Activated CD8-positive, alpha-beta T cell treated with anti-CD3 and anti-CD28 coated beads for 36 hours (primary cell): Measurements from ENCODE around the gene FOXP2. TPM values are rescaled to one million over a fixed set of nuclear protein-coding genes. Genes with fewer than 3 reads are reported as not detected.

Experiments
- ATAC-seq: fragments of 200-7000 bp; cut with Tn5 transposase; one replicate; pipeline ENCODE4 v1.10.0; 2021; ENCODE audit warnings: mild to moderate bottlenecking, moderate library complexity
- CTCF ChIA-PET: fragments of 350-600 bp; sonication (Branson Sonifier 250); formaldehyde crosslinking; loops from one replicate; lab custom pipeline; 2021; ENCODE audit warnings: antibody characterized with exemption; lab: Charles Lee
- POLR2A ChIA-PET: fragments of 350-600 bp; sonication (Branson Sonifier 250); formaldehyde crosslinking; loops from one replicate; lab custom pipeline; 2021; ENCODE audit warnings: antibody characterized with exemption; lab: Charles Lee
- DNase-seq: peaks from one replicate; pipeline ENCODE4 v3.0.0-alpha.2; 2020
- H3K27ac Mint-ChIP-seq: one replicate; pipeline ENCODE4 v1.8.0; 2021; ENCODE audit warnings: mild to moderate bottlenecking, mixed read lengths
- H3K27me3 Mint-ChIP-seq: one replicate; pipeline ENCODE4 v1.8.0; 2021; ENCODE audit warnings: mixed read lengths
- H3K36me3 Mint-ChIP-seq: one replicate; pipeline ENCODE4 v1.8.0; 2021; ENCODE audit warnings: low read depth, mixed read lengths
- H3K4me1 Mint-ChIP-seq: one replicate; pipeline ENCODE4 v1.8.0; 2021; ENCODE audit warnings: low read depth, mixed read lengths
- H3K4me3 Mint-ChIP-seq: one replicate; pipeline ENCODE4 v1.8.0; 2021; ENCODE audit warnings: mild to moderate bottlenecking, moderate library complexity, mixed read lengths
- H3K9me3 Mint-ChIP-seq: one replicate; pipeline ENCODE4 v1.8.0; 2021; ENCODE audit warnings: mixed read lengths
- intact Hi-C: fragments of 100-400 bp; cut with micrococcal nuclease; formaldehyde crosslinking; loops from one replicate; pipeline ENCODE4 v1.10.0; 2022
- total RNA-seq, 2 experiments: library from RNA; stranded (reverse); gene quantifications; one replicate each; pipeline ENCODE4 v1.2.3, GENCODE V29; 2021
- TF ChIP-seq, protein P1 (sequence below): fragments of 200-600 bp; IDR thresholded peaks from one replicate; pipeline ENCODE4 v1.8.0; 2022; ENCODE audit warnings: antibody characterized with exemption, mild to moderate bottlenecking

Gene FOXP2
- total RNA-seq, 2 experiments from 2014 or later, result not detected

DNA sequence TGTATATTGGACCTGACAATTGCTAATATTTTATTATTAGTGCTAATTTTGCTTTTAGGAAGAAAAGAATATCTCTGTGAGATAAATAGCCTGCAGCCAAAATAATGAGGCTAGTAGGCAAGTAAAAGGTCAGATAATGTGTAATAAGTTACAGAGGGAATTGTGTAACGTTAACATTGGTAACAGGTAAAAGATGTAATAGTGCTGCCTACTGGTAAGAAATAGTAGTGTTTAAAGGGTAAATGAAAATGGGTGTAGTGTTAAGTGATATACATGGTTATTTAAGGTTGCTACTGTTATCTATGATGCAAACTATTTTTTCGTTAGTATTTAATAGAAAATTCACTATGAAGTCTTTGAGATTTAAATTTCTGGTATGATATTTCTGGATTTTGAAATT, 9.2 kb upstream of the FOXP2 start:
- ATAC-seq, result no peak
- H3K4me3 Mint-ChIP-seq, result no peak overlapping the region
- H3K27me3 Mint-ChIP-seq, result no peaks in the 10 kb centered on the region
- POLR2A ChIA-PET, result no interaction called here
- no peaks in the 10 kb centered on the region for H3K9me3 Mint-ChIP-seq
- TF ChIP-seq, protein P1, sequence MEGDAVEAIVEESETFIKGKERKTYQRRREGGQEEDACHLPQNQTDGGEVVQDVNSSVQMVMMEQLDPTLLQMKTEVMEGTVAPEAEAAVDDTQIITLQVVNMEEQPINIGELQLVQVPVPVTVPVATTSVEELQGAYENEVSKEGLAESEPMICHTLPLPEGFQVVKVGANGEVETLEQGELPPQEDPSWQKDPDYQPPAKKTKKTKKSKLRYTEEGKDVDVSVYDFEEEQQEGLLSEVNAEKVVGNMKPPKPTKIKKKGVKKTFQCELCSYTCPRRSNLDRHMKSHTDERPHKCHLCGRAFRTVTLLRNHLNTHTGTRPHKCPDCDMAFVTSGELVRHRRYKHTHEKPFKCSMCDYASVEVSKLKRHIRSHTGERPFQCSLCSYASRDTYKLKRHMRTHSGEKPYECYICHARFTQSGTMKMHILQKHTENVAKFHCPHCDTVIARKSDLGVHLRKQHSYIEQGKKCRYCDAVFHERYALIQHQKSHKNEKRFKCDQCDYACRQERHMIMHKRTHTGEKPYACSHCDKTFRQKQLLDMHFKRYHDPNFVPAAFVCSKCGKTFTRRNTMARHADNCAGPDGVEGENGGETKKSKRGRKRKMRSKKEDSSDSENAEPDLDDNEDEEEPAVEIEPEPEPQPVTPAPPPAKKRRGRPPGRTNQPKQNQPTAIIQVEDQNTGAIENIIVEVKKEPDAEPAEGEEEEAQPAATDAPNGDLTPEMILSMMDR, result peak; percentile 30
- no peak for DNase-seq
- no peak overlapping the region for H3K27ac Mint-ChIP-seq
- H3K36me3 Mint-ChIP-seq, result no peaks in the 10 kb centered on the region
- intact Hi-C loops, result no loop called here
- CTCF ChIA-PET, result no interaction called here
- H3K4me1 Mint-ChIP-seq, result no peaks in the 10 kb centered on the region

DNA sequence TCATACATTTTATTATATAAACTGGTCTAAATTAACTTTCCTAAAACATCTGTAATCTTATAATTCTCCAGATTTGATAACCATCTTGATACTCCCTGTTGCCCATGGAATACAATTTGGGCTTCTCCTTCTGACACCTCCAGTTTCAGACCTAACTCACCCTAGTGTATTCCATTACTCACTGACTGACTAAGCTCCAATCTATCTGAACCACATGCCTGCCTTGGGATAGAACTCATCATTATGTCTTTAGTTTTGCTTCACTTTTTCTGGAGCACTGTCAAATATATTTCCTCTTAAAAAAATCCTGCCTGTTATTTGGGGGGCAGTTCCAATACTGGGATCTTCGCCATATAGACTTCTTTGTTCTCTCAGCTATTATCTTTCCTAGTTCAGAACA, 4.9 kb upstream of the FOXP2 start:
- ChIA-PET CTCF (no interaction called here), POLR2A (no interaction called here)
- no peaks in the 10 kb centered on the region for H3K9me3 Mint-ChIP-seq
- no peaks in the 10 kb centered on the region for H3K36me3 Mint-ChIP-seq
- H3K27me3 Mint-ChIP-seq, result no peaks in the 10 kb centered on the region
- DNase-seq (no peak), ATAC-seq (no peak)
- H3K4me3 Mint-ChIP-seq, result no peak overlapping the region
- H3K27ac Mint-ChIP-seq, result no peak overlapping the region
- H3K4me1 Mint-ChIP-seq, result no peaks in the 10 kb centered on the region
- TF ChIP-seq, protein P1, result no peak
- intact Hi-C loops, result no loop called here

DNA sequence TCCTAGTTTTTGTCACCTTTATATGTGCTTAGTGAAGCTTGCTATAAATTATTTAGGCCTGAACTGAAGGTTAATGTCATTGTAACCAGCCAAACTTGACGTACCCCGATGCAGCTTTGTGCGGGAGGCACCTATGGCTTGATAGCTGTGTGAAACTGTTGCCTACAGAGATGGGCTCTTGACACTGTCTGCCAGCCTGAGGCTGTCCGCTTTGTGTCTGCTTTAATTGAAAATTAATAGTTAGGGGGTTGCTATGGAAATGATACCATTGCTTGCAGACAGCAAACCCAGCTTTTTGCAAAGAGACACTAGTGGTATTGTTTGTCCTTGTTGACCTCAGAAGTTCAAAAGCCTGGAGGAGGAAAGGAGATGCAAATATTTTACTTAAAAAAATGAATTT, 2.1 kb upstream of the FOXP2 start:
- H3K4me3 Mint-ChIP-seq, result no peak overlapping the region
- CTCF ChIA-PET, result no interaction called here

DNA sequence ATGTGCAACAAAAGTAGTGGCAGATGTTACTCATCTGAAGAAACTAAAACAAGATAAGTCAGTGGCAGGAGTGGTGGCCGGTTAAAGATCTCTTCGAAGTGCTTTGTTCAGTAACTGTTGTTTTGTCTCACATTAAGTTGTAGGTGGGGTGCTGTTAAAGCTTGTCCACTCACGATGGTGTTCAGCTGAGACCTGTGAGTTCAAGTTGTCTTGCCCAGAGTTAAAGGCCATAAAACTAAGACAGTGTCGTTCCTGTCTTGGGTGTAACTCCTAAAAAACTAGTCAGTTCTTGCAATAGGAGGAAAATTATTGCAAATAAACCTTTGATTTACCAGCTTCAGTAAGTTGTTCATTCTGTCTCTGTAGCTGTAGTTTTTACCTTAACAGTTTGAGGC, 857 bp upstream of the FOXP2 start:
- TF ChIP-seq, protein P1, result no peak
- Mint-ChIP-seq H3K36me3 (no peaks in the 10 kb centered on the region), H3K27ac (no peak overlapping the region)

More for the DNA sequence above, 2.1 kb upstream of the FOXP2 start:
- TF ChIP-seq, protein P1, result no peak
- no peaks in the 10 kb centered on the region for H3K9me3 Mint-ChIP-seq
- POLR2A ChIA-PET, result no interaction called here
- no peak for ATAC-seq
- no peak for DNase-seq
- H3K27ac Mint-ChIP-seq, result no peak overlapping the region
- no peaks in the 10 kb centered on the region for H3K4me1 Mint-ChIP-seq
- intact Hi-C loops, result no loop called here
- no peaks in the 10 kb centered on the region for H3K27me3 Mint-ChIP-seq
- no peaks in the 10 kb centered on the region for H3K36me3 Mint-ChIP-seq

DNA sequence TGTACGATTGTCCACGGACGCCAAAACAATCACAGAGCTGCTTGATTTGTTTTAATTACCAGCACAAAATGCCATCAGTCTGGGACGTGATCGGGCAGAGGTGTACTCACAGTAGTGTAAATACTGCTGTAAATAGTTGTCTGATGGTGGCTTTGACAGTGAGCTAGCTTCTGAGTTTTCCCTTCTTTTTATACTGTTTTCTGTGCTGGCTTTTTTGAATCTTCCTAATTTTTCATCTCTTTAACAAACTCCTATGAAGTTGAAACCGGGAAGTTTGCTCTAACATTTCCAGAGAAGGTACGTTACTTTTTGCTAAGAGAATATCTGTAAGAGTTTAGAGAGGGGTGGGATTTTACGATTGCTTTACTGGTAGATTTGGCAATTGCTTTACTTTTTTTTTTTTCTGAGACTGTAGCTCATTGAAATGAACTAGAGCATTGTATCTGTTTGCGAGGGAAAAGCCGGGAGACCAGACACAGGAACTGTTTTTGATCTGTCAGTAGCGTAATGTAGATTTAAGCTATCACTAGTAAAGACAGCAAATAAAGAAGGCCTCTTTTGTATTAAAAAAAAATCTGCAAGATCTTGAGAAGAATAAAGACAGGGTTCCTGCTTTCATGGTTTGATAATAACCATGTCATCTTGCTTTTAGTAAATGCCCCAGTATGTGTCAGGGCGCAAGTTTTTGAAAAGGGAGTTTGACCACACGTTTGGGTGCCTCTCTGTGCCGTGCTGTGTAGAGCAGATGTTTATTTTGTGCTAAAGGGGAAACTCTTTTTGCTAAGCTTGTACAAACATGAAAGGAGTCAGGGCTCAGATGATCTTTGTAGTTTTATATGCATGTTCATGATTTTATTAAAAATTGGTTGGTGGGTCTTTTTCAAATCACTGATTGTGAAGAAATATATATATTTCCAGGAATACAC, 712 bp downstream of the FOXP2 start:
- Mint-ChIP-seq H3K36me3 (no peaks in the 10 kb centered on the region), H3K27ac (no peak overlapping the region), H3K4me3 (no peak overlapping the region), H3K27me3 (no peaks in the 10 kb centered on the region), H3K9me3 (no peaks in the 10 kb centered on the region), H3K4me1 (no peaks in the 10 kb centered on the region)
- ChIA-PET POLR2A (no interaction called here), CTCF (no interaction called here)
- DNase-seq (no peak), ATAC-seq (no peak)
- intact Hi-C loops, result no loop called here
- TF ChIP-seq, protein P1, result no peak

More for the DNA sequence above, 857 bp upstream of the FOXP2 start:
- CTCF ChIA-PET, result no interaction called here
- H3K9me3 Mint-ChIP-seq, result no peaks in the 10 kb centered on the region
- POLR2A ChIA-PET, result no interaction called here
- H3K27me3 Mint-ChIP-seq, result no peaks in the 10 kb centered on the region
- no peak overlapping the region for H3K4me3 Mint-ChIP-seq
- DNase-seq (no peak), ATAC-seq (no peak)
- intact Hi-C loops, result no loop called here
- H3K4me1 Mint-ChIP-seq, result no peaks in the 10 kb centered on the region
